GM18870 (cell line): ENCODE results near the gene TSEN34.
"Not testable (repeated sequence)": the region's sequence is repeated elsewhere in the genome, so short reads cannot be mapped to it uniquely, and the experiment has no call there.

Experiments
- ATAC-seq: cut with Tn5 transposase; IDR thresholded peaks from one replicate; pipeline ENCODE4 v1.9.1; 2021; ENCODE audit warnings: moderate library complexity; ENCODE audit not compliant: unreplicated experiment

TSEN34 gene

GRCh38 chr19:54231077-54231931, 40.2 kb downstream of the TSEN34 start:
- ATAC-seq: no peak

- ATAC-seq: no peak
These were observed 42.8 kb downstream of the TSEN34 start for GRCh38 chr19:54233941-54234340.

- ATAC-seq: not testable (repeated sequence)
These were observed 48.6 kb downstream of the TSEN34 start for GRCh38 chr19:54239491-54240371.

GRCh38 chr19:54240372-54241336, 49.5 kb downstream of the TSEN34 start:
- ATAC-seq: not testable (repeated sequence)

- ATAC-seq: not testable (repeated sequence)
These were observed 51.1 kb downstream of the TSEN34 start for GRCh38 chr19:54242234-54242633.

GRCh38 chr19:54242646-54243045, 51.5 kb downstream of the TSEN34 start, which contains the start of gene LILRA6:
TSS of gene LILRA6 (minus strand) at chr19:54242790.
- not testable (repeated sequence) for ATAC-seq

GRCh38 chr19:54243809-54244208, 52.7 kb downstream of the TSEN34 start:
- ATAC-seq: not testable (repeated sequence)
